GM23338 (cell line): ENCODE data around the gene CIB4. TPM values are rescaled to one million over a fixed set of nuclear protein-coding genes. Genes with fewer than 3 reads are reported as not detected.

Experiments used
- ATAC-seq: fragments of 200-7000 bp; cut with Tn5 transposase; 3 replicates; pipeline ENCODE4 v1.9.1; 2020
- DNase-seq: peaks from one replicate; pipeline ENCODE4 v3.0.0-alpha.2; 2015; ENCODE audit warnings: low spot score
- H2AFZ ChIP-seq: fragments of 200-600 bp; sonication (generic); 2 replicates; pipeline ENCODE4 v1.8.0; 2016; ENCODE audit warnings: antibody characterized with exemption, mild to moderate bottlenecking, moderate library complexity
- H3F3A ChIP-seq: fragments of 200-600 bp; sonication (generic); replicated peaks from 2 replicates; pipeline ENCODE4 v1.8.0; 2017; ENCODE audit warnings: antibody characterized with exemption, mixed run types, low read depth
- H3K27ac ChIP-seq: fragments of 200-600 bp; sonication (generic); 2 replicates; pipeline ENCODE4 v1.6.1; 2016; ENCODE audit warnings: low read depth
- H3K27me3 ChIP-seq: fragments of 200-600 bp; sonication (generic); 2 replicates; pipeline ENCODE4 v1.8.0; 2016; ENCODE audit warnings: mild to moderate bottlenecking, mixed run types, moderate library complexity; ENCODE audit not compliant: insufficient read depth
- H3K36me3 ChIP-seq: fragments of 200-600 bp; sonication (generic); 2 replicates; pipeline ENCODE4 v1.8.0; 2016; ENCODE audit warnings: mild to moderate bottlenecking; ENCODE audit not compliant: insufficient read depth
- H3K4me1 ChIP-seq: fragments of 200-600 bp; sonication (generic); 2 replicates; pipeline ENCODE4 v1.8.0; 2016; ENCODE audit warnings: mild to moderate bottlenecking, moderate library complexity; ENCODE audit not compliant: insufficient read depth
- H3K4me2 ChIP-seq: fragments of 200-600 bp; sonication (generic); 2 replicates; pipeline ENCODE4 v1.7.1; 2017; ENCODE audit warnings: mixed run types
- H3K4me3 ChIP-seq: fragments of 200-600 bp; sonication (generic); 2 replicates; pipeline ENCODE4 v1.6.1; 2016; ENCODE audit warnings: mixed run types
- H3K79me2 ChIP-seq: fragments of 200-600 bp; sonication (generic); replicated peaks from 2 replicates; pipeline ENCODE4 v1.8.0; 2017; ENCODE audit warnings: mild to moderate bottlenecking; ENCODE audit not compliant: insufficient read depth
- H3K9me2 ChIP-seq: fragments of 200-600 bp; sonication (generic); 2 replicates; pipeline ENCODE4 v1.8.0; 2017; ENCODE audit not compliant: insufficient read depth
- H4K20me1 ChIP-seq: fragments of 200-600 bp; sonication (generic); replicated peaks from 2 replicates; pipeline ENCODE4 v1.8.0; 2017; ENCODE audit warnings: mild to moderate bottlenecking; ENCODE audit not compliant: insufficient read depth
- H3K27ac Mint-ChIP-seq: 2 replicates; pipeline ENCODE4 v1.8.0; 2020; ENCODE audit warnings: inconsistent platforms, mild to moderate bottlenecking, moderate library complexity, mixed read lengths
- H3K27me3 Mint-ChIP-seq: 3 replicates; pipeline ENCODE4 v1.8.0; 2022; ENCODE audit warnings: low read depth, mild to moderate bottlenecking, moderate library complexity, mixed read lengths, inconsistent platforms; ENCODE audit not compliant: insufficient read depth, poor library complexity
- H3K36me3 Mint-ChIP-seq: 3 replicates; pipeline ENCODE4 v1.8.0; 2021; ENCODE audit warnings: low read depth, mild to moderate bottlenecking, inconsistent platforms, moderate library complexity, mixed read lengths
- H3K4me1 Mint-ChIP-seq: 3 replicates; pipeline ENCODE4 v1.8.0; 2020; ENCODE audit warnings: mild to moderate bottlenecking, inconsistent platforms, mixed read lengths
- H3K4me3 Mint-ChIP-seq: 3 replicates; pipeline ENCODE4 v1.8.0; 2021; ENCODE audit warnings: moderate library complexity, mild to moderate bottlenecking, inconsistent platforms, mixed read lengths
- H3K9me3 Mint-ChIP-seq: 3 replicates; pipeline ENCODE4 v1.8.0; 2020; ENCODE audit warnings: moderate library complexity, mild to moderate bottlenecking, inconsistent platforms, mixed read lengths
- CREB1 ChIP-seq: fragments of 250-450 bp; sonication (Bioruptor Pico); IDR thresholded peaks from 2 replicates; pipeline ENCODE4 v1.5.0; 2020; ENCODE audit warnings: low read depth, mild to moderate bottlenecking, moderate library complexity
- CTCF ChIP-seq, 2 experiments: fragments of 200-600 bp in 1 of 2; sonication (generic) in 1 of 2; conservative IDR thresholded peaks; 2 replicates each; pipeline versions ENCODE4 v1.5.1 to v1.6.1; 2016 to 2017; ENCODE audit warnings: antibody characterized with exemption in 2 of 2, low read depth in 2 of 2, mild to moderate bottlenecking in 2 of 2, moderate library complexity in 1 of 2
- EZH2 ChIP-seq: fragments of 200-600 bp; sonication (generic); IDR thresholded peaks from one replicate; pipeline ENCODE4 v1.8.0; 2017; ENCODE audit warnings: antibody characterized with exemption, mild to moderate bottlenecking, low read depth; ENCODE audit not compliant: unreplicated experiment
- EZH2phosphoT487 ChIP-seq: fragments of 200-600 bp; sonication (generic); IDR thresholded peaks from one replicate; pipeline ENCODE4 v1.8.1; 2018; ENCODE audit warnings: antibody characterized with exemption; ENCODE audit not compliant: unreplicated experiment
- JUNB ChIP-seq: IDR thresholded peaks from one replicate; pipeline ENCODE4 v1.6.1; 2016; ENCODE audit warnings: antibody characterized with exemption; ENCODE audit not compliant: unreplicated experiment
- NANOG ChIP-seq: IDR thresholded peaks from 2 replicates; pipeline ENCODE4 v1.6.1; 2016; ENCODE audit warnings: antibody characterized with exemption, borderline replicate concordance
- POLR2AphosphoS5 ChIP-seq: IDR thresholded peaks from 2 replicates; pipeline ENCODE4 v1.6.1; 2016; ENCODE audit warnings: antibody characterized with exemption, low read depth
- ZNF114 ChIP-seq: fragments of 250-450 bp; sonication (Bioruptor Pico); IDR thresholded peaks from 2 replicates; pipeline ENCODE4 v1.5.0; 2020; ENCODE audit warnings: mild to moderate bottlenecking, moderate library complexity
- ZNF331 ChIP-seq: fragments of 250-450 bp; sonication (Bioruptor Pico); IDR thresholded peaks from 2 replicates; pipeline ENCODE4 v1.5.0; 2020; ENCODE audit warnings: low read depth, mild to moderate bottlenecking, moderate library complexity
- ZNF462 ChIP-seq: fragments of 250-450 bp; sonication (Bioruptor Pico); IDR thresholded peaks from 2 replicates; pipeline ENCODE4 v1.5.0; 2020; ENCODE audit warnings: mild to moderate bottlenecking, moderate library complexity
- polyA plus RNA-seq: library from polyadenylated mRNA; unstranded; fragments of >200 nt; fragmentation: Nextera tagmentation; extraction: Ambion mirVana; gene quantifications from 2 replicates; pipeline ENCODE4 v1.2.1, GENCODE V29; 2016
- total RNA-seq: library from RNA; depleted of rRNA; stranded (reverse); fragments of >200 nt; shearing (Covaris generic); gene quantifications from 2 replicates; pipeline ENCODE4 v1.2.3, GENCODE V29; 2014

The CIB4 gene
- total and polyA plus RNA-seq, 2 experiments from 2014 or later = not detected

DNA sequence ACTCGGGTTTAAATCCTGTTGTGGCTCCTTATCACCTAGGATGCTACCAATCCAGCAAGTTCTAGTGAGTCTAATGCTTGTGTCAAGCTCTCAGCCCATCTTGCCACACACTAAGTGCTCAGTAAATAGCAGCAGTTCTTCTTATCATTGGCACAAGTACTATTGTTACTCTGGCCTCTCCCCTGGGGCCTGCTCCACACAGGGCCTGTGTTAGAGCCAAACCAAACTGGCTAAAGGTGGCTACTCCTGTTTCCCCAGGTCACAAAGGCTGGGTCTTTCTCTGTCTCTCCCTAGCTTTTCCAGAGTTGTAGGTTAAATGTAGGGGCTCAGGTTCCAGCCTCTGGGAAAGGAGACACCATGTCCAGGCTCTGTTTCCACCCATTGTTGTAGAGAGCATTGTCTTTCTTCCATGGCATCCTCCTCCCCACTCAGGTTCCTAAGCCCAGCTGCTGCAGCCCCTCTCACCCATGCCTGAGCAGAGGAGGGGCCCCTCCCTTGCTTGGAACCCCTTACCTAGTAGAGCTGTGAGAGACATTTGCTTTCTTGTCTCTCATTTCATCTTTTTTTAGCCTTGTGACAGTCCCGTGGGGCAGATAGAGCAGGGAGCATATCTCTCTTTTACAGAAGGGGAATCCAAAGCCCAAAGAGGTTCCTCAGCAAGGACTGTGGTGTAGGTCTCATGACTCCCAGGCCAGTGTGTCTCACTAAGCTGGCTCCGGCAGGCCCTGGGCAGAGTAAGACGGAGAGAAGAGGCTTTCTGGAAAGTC is 106.9 kb downstream of the CIB4 start:
- H3K79me2 ChIP-seq = no peaks in the 10 kb centered on the region
- H3K36me3 ChIP-seq = no peaks in the 10 kb centered on the region
- ATAC-seq = no peak
- no peaks in the 10 kb centered on the region for H3K27me3 ChIP-seq
- Mint-ChIP-seq H3K4me1 (peaks cover 8% of the 10 kb centered on the region; the same call in 2 of the 3 replicates), H3K36me3 (no peaks in the 10 kb centered on the region), H3K9me3 (no peaks in the 10 kb centered on the region), H3K27me3 (peaks cover 7% of the 10 kb centered on the region), H3K27ac (no peak overlapping the region; the same call in 1 of the 2 replicates), H3K4me3 (no peak overlapping the region)
- TF ChIP-seq POLR2AphosphoS5 (no peak), CREB1 (CRISPR knock-in tag) (no peak), ZNF331 (CRISPR knock-in tag) (no peak)
- H3K4me3 ChIP-seq = no peak overlapping the region
- no peaks in the 10 kb centered on the region for H3F3A ChIP-seq
- H2AFZ ChIP-seq = no peak overlapping the region
- no peak overlapping the region for H3K4me2 ChIP-seq
- no peak for DNase-seq
- no peaks in the 10 kb centered on the region for H3K9me2 ChIP-seq
- H3K4me1 ChIP-seq = no peaks in the 10 kb centered on the region
- no peaks in the 10 kb centered on the region for H4K20me1 ChIP-seq
- H3K27ac ChIP-seq = no peak overlapping the region

DNA sequence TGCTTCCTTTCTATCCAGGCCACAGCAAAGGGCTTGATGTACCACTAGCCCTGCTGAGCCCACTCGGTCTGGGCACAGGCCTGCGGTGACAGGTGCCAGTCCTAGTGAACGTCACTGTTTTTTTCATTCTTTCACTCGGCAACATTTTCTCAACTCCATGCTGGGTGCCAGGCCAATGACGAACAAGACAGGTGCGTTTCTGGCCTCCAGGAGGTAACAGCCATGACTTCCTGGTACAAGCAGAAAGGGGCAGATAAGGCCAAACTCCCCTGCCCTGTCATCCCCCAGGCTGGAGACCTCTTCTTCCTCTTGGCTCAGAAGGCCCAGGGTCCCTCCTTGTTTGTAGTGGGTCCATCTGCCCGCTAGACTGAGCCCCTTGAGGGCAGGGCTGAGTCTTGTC is 107.5 kb downstream of the CIB4 start:
- Mint-ChIP-seq H3K9me3 (no peaks in the 10 kb centered on the region), H3K4me3 (no peak overlapping the region), H3K36me3 (no peaks in the 10 kb centered on the region), H3K27me3 (peaks cover 5% of the 10 kb centered on the region), H3K27ac (no peak overlapping the region), H3K4me1 (peaks cover 8% of the 10 kb centered on the region; the same call in 2 of the 3 replicates)
- H3K36me3 ChIP-seq = no peaks in the 10 kb centered on the region
- H4K20me1 ChIP-seq = no peaks in the 10 kb centered on the region
- no peaks in the 10 kb centered on the region for H3K9me2 ChIP-seq
- DNase-seq (no peak), ATAC-seq (no peak)
- H2AFZ ChIP-seq = no peak overlapping the region
- no peaks in the 10 kb centered on the region for H3K27me3 ChIP-seq
- no peak overlapping the region for H3K27ac ChIP-seq
- no peaks in the 10 kb centered on the region for H3F3A ChIP-seq
- no peaks in the 10 kb centered on the region for H3K79me2 ChIP-seq
- no peak overlapping the region for H3K4me2 ChIP-seq
- H3K4me1 ChIP-seq = no peaks in the 10 kb centered on the region
- no peak overlapping the region for H3K4me3 ChIP-seq
- TF ChIP-seq CTCF (conservative IDR thresholded peaks at IDR 0.05; ENCODE audit: low read depth in 2 of 2) = no peak
- no peak for TF ChIP-seq ZNF331 (CRISPR knock-in tag)
- TF ChIP-seq JUNB = no peak
- TF ChIP-seq EZH2 = no peak
- no peak for TF ChIP-seq POLR2AphosphoS5
- no peak for TF ChIP-seq ZNF462 (CRISPR knock-in tag)
- TF ChIP-seq NANOG = no peak
- no peak for TF ChIP-seq EZH2phosphoT487
- no peak for TF ChIP-seq ZNF114 (CRISPR knock-in tag)
